Measurements from ENCODE around the gene SPATA7. TPM values are rescaled to one million over a fixed set of nuclear protein-coding genes. Genes with fewer than 3 reads are reported as not detected.

SPATA7 gene
- total and polyA plus RNA-seq, 10 of the 15 experiments (the other 5 are each of a cell fraction or from before 2014, with no cell fraction given): 0.39 to 3.0 (median 2.2) TPM

GRCh38 chr14:88346048-88346639 is 39.3 kb upstream of the SPATA7 start:
- WGBS (ENCODE audit: insufficient coverage, insufficient replicate concordance, low lambda C conversion rate, missing lambda C conversion rate): 18% methylated on average over 5 of the region's 5 CpGs
- FAIRE-seq (peak; percentile 47), DNase-seq (ENCODE audit: low read depth, low spot score) (no peak), ATAC-seq (no peak)
- Histone ChIP-seq H3K4me2 (ENCODE audit: control insufficient read depth, insufficient read depth) (no peak overlapping the region), H3K4me3 (no peak overlapping the region), H3K27me3 (replicated peaks in 1 of 2; ENCODE audit: control insufficient read depth in 2 of 2, insufficient read depth in 2 of 2, low read length in 1 of 2) (no peaks in the 10 kb centered on the region), H3K36me3 (ENCODE audit: control insufficient read depth in 2 of 2, insufficient read depth in 2 of 2, low read length in 1 of 2) (no peaks in the 10 kb centered on the region), H3K27ac (ENCODE audit: control insufficient read depth, insufficient read depth) (no peak overlapping the region), H3K9me3 (replicated peaks; ENCODE audit: control insufficient read depth, insufficient read depth, low read length) (no peaks in the 10 kb centered on the region), H3K79me2 (ENCODE audit: control insufficient read depth, insufficient read depth, low read length) (no peaks in the 10 kb centered on the region), H3K9ac (ENCODE audit: control insufficient read depth, insufficient read depth, low read length) (no peak overlapping the region), H4K20me1 (ENCODE audit: control insufficient read depth, insufficient read depth) (no peaks in the 10 kb centered on the region), H2AFZ (ENCODE audit: control insufficient read depth, low read depth, low read length) (no peak overlapping the region), H3K4me1 (ENCODE audit: control insufficient read depth, insufficient read depth, low read length) (no peaks in the 10 kb centered on the region)
- ChIA-PET POLR2A (no interaction called here), RAD21 (ENCODE audit: unreplicated experiment) (no interaction called here), SMC1A (ENCODE audit: uncharacterized antibody, unreplicated experiment) (interaction anchor here (0.9 kb wide), 1 partner anchor 64 kb away, joined by 3 read pairs; no protein-coding TSS in a partner anchor), CTCF (interaction anchor here (0.6 kb wide), 1 partner anchor 730 kb away, joined by 3 read pairs; no protein-coding TSS in a partner anchor)
- BruUV-seq (replicated peaks): no TSS peak
- in situ Hi-C loops (cut with MboI) (no loop called here), intact Hi-C loops (cut with micrococcal nuclease; ENCODE audit: unreplicated experiment) (no loop called here)
- no peak for TF ChIP-seq BCL3 (IDR thresholded peaks at IDR 0.05; ENCODE audit: borderline replicate concordance, insufficient read depth, low read depth, low read length, poor library complexity, severe bottlenecking)
- no peak for TF ChIP-seq RELB (IDR thresholded peaks at IDR 0.05; ENCODE audit: low read depth)
- TF ChIP-seq PAX8 (IDR thresholded peaks at IDR 0.05): no peak
- no peak for TF ChIP-seq IRF4 (IDR thresholded peaks at IDR 0.05; ENCODE audit: low read depth, low read length)
- no peak for TF ChIP-seq PML (IDR thresholded peaks at IDR 0.05; ENCODE audit: low read length)
- TF ChIP-seq NFYA (IDR thresholded peaks at IDR 0.05; ENCODE audit: borderline replicate concordance, low read depth, low read length): no peak
- TF ChIP-seq BACH1 (IDR thresholded peaks at IDR 0.05; ENCODE audit: borderline replicate concordance): no peak
- no peak for TF ChIP-seq CHD4 (IDR thresholded peaks at IDR 0.05)
- TF ChIP-seq PAX5 (IDR thresholded peaks at IDR 0.05; ENCODE audit: borderline replicate concordance, low read depth, low read length): no peak
- no peak for TF ChIP-seq RBBP5 (conservative IDR thresholded peaks at IDR 0.05)
- no peak for TF ChIP-seq RFX5 (IDR thresholded peaks at IDR 0.05; ENCODE audit: low read depth, low read length)
- no peak for TF ChIP-seq POLR2A (IDR thresholded peaks at IDR 0.05; ENCODE audit: low read depth, low read length)
- TF ChIP-seq CHD1 (IDR thresholded peaks at IDR 0.05; ENCODE audit: low read depth, low read length): no peak
- no peak for TF ChIP-seq NFYB (IDR thresholded peaks at IDR 0.05; ENCODE audit: insufficient read depth, low read depth, low read length)
- TF ChIP-seq NFXL1 (IDR thresholded peaks at IDR 0.05; ENCODE audit: borderline replicate concordance): no peak
- TF ChIP-seq PBX3 (IDR thresholded peaks at IDR 0.05; ENCODE audit: insufficient replicate concordance, low read depth, low read length): no peak

Measured in GM12878 (cell line).